Endothelial cell (in vitro differentiated cells): ENCODE results near the gene PRPF6. TPM values are rescaled to one million over a fixed set of nuclear protein-coding genes. Genes with fewer than 3 reads are reported as not detected.
A peak's percentile ranks its signal among the peaks of the same experiment; 100 is the strongest.

Experiments
- DNase-seq: peaks from one replicate; pipeline ENCODE4 v3.0.0; 2021; ENCODE audit warnings: low spot score
- H3K27ac Mint-ChIP-seq: one replicate; pipeline ENCODE4 v1.8.0; 2021; ENCODE audit warnings: mixed read lengths, inconsistent platforms; ENCODE audit not compliant: unreplicated experiment
- H3K27me3 Mint-ChIP-seq: one replicate; pipeline ENCODE4 v1.8.0; 2021; ENCODE audit warnings: mild to moderate bottlenecking, moderate library complexity, mixed read lengths, inconsistent platforms; ENCODE audit not compliant: unreplicated experiment
- H3K36me3 Mint-ChIP-seq: one replicate; pipeline ENCODE4 v1.8.0; 2021; ENCODE audit warnings: mild to moderate bottlenecking, low read depth, mixed read lengths, inconsistent platforms; ENCODE audit not compliant: unreplicated experiment
- H3K4me1 Mint-ChIP-seq: one replicate; pipeline ENCODE4 v1.8.0; 2021; ENCODE audit warnings: mild to moderate bottlenecking, mixed read lengths, inconsistent platforms; ENCODE audit not compliant: unreplicated experiment
- H3K4me3 Mint-ChIP-seq: one replicate; pipeline ENCODE4 v1.8.0; 2021; ENCODE audit warnings: mild to moderate bottlenecking, mixed read lengths, inconsistent platforms; ENCODE audit not compliant: unreplicated experiment
- H3K9me3 Mint-ChIP-seq: one replicate; pipeline ENCODE4 v1.8.0; 2021; ENCODE audit warnings: mixed read lengths, inconsistent platforms; ENCODE audit not compliant: unreplicated experiment
- CTCF ChIP-seq: fragments of 200-600 bp; sonication (generic); IDR thresholded peaks from one replicate; pipeline ENCODE4 v1.5.0; 2021; ENCODE audit warnings: antibody characterized with exemption; ENCODE audit not compliant: unreplicated experiment
- total RNA-seq: library from RNA; stranded (reverse); fragmentation: NEBNext Ultra II Directional; extraction: Animal tissue kit (Norgen Biotek cat#: 25700); gene quantifications from one replicate; pipeline ENCODE4 v1.2.1, GENCODE V29; 2021; ENCODE audit not compliant: unreplicated experiment

The PRPF6 gene
- total RNA-seq, 1 donor from 2014 or later: 73.4 TPM

GRCh38 chr20:64038565-64039292 is 57.8 kb downstream of the PRPF6 start:
- H3K4me1 Mint-ChIP-seq: peaks cover 35% of the 10 kb centered on the region
- H3K36me3 Mint-ChIP-seq: no peaks in the 10 kb centered on the region
- H3K27ac Mint-ChIP-seq: no peak overlapping the region
- H3K4me3 Mint-ChIP-seq: peak overlapping the region; percentile 62
- peak; percentile 98 for DNase-seq
- peaks cover 14% of the 10 kb centered on the region for H3K27me3 Mint-ChIP-seq
- no peaks in the 10 kb centered on the region for H3K9me3 Mint-ChIP-seq
- TF ChIP-seq CTCF: peak; percentile 68

DNA sequence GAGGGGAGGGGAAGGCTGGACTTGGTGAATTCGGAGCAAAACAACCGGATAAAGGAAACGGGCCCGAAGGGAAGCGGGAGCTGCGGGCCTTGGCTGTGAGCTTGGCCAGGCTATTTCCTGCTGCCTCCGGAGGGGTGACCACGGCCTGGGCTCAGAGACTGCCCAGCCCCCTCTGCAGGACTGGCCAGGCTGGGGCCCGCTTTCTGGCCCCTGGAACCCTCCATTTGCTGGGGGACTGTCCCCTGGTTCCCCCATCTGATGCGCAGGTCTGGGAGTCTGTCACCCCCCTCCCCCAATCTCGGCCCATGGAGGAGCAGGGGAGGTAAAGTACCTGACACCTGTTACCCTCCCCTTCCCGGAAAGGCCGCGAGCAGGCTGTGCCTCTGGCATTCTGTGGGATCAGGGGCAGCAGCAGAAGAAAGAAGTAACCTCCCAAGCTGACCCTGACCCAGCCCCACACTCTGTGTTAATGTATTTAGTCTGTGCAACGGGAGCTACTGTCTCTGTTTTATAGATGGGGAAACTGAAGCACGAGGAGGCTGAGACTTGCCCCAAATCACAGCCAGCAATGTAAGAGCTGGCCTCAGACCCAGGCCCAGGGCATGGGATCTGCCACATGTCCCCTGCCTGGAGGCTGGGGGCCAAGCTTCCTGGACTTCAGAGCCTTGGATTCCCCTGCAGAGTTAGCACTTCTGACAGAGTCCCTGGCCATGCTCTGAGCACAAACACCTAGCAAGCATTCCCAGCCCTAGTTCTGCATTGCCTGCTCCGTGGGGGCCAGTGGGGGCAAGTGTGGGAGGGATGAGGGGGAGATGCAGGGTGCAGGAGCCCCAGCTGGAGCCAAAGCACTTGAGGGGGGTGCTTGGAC is 58.6 kb downstream of the PRPF6 start:
- H3K4me3 Mint-ChIP-seq: peak overlapping the region; percentile 82
- H3K27ac Mint-ChIP-seq: peak overlapping the region; percentile 86
- H3K36me3 Mint-ChIP-seq: no peaks in the 10 kb centered on the region
- H3K4me1 Mint-ChIP-seq: peaks cover 38% of the 10 kb centered on the region
- H3K9me3 Mint-ChIP-seq: no peaks in the 10 kb centered on the region
- peak; percentile 22 for DNase-seq
- H3K27me3 Mint-ChIP-seq: peaks cover 16% of the 10 kb centered on the region
- no peak for TF ChIP-seq CTCF

GRCh38 chr20:64040231-64041039 is 59.5 kb downstream of the PRPF6 start:
- H3K4me3 Mint-ChIP-seq: peak overlapping the region; percentile 82
- peaks cover 11% of the 10 kb centered on the region for H3K27me3 Mint-ChIP-seq

DNA sequence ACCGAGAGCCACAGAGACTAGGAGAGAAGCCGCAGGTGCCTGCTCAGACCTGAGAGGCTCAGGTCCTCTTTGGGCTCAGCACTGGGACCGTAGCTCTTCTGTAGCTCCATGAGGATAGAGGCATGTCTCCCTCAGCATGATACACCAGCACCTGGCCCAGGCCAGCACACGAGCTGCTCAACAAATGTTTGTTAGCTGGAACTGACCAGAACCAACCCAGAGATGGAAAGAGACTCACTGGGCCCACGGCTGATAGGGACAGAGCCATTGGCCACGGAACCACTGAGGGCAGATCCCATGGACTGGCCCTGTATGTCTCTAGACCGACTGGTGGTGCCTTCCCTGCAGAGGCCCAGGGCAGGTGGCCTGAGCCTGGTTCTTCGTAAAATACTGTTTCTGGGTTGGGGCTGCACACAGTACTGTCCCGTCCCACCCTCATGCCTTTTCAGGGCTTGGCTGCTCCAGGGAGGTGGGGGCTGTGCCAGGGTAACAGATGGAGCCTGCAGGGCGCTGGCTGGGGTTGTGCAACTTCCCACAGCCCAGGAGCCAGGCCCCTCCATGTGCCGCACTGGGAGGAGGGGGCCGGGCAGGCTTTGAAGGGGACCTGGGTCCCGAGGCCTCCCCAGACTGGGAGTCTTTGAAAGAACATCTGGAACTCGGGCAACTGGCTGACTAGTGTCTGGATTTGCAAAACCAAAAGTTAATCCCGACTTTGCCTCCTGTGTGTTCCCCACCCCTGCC is 60.3 kb downstream of the PRPF6 start:
- Mint-ChIP-seq H3K27me3 (peaks cover 10% of the 10 kb centered on the region), H3K36me3 (peaks cover 3% of the 10 kb centered on the region), H3K27ac (peak overlapping the region; percentile 84), H3K9me3 (no peaks in the 10 kb centered on the region), H3K4me3 (peak overlapping the region; percentile 74), H3K4me1 (peaks cover 47% of the 10 kb centered on the region)
- DNase-seq: no peak
- no peak for TF ChIP-seq CTCF

More at GRCh38 chr20:64040231-64041039, 59.5 kb downstream of the PRPF6 start:
- TF ChIP-seq CTCF: no peak
- peak overlapping the region; percentile 86 for H3K27ac Mint-ChIP-seq
- H3K9me3 Mint-ChIP-seq: no peaks in the 10 kb centered on the region
- DNase-seq: no peak
- no peaks in the 10 kb centered on the region for H3K36me3 Mint-ChIP-seq
- peaks cover 40% of the 10 kb centered on the region for H3K4me1 Mint-ChIP-seq
